Dermis microvascular lymphatic vessel endothelial cell (primary cell): ENCODE measurements around the gene MEIOB. TPM values are rescaled to one million over a fixed set of nuclear protein-coding genes. Genes with fewer than 3 reads are reported as not detected.
"Not testable (repeated sequence)": the region's sequence is repeated elsewhere in the genome, so short reads cannot be mapped to it uniquely, and the experiment has no call there.

Experiments
- DNase-seq, 2 donors: peaks; one replicate each; pipeline versions ENCODE4 v3.0.0 to v3.0.0-alpha.2; 2010; ENCODE audit warnings: low read depth in 2 of 2
- total RNA-seq: library from RNA; depleted of rRNA; stranded (reverse); fragments of >200 nt; gene quantifications from 2 replicates; pipeline ENCODE4 v1.2.1, GENCODE V29; 2014

The MEIOB gene
- total RNA-seq, 1 donor from 2014 or later: not detected

- no peak for DNase-seq
Measured at GRCh38 chr16:1815461-1815860, 56.5 kb downstream of the MEIOB start.

- peak; percentile 45 to 79 for DNase-seq
Measured at GRCh38 chr16:1812732-1813163, 59.2 kb downstream of the MEIOB start.

GRCh38 chr16:1810536-1810935 is 61.4 kb downstream of the MEIOB start:
- no peak for DNase-seq

- DNase-seq: no peak
Measured at GRCh38 chr16:1810106-1810505, 61.9 kb downstream of the MEIOB start.

- DNase-seq: no peak
Measured at GRCh38 chr16:1809281-1809801, 62.6 kb downstream of the MEIOB start.

GRCh38 chr16:1808691-1809090 is 63.3 kb downstream of the MEIOB start:
- DNase-seq: no peak

- DNase-seq: no peak
Measured at GRCh38 chr16:1807626-1808025, 64.3 kb downstream of the MEIOB start.

- DNase-seq: no peak
Measured at GRCh38 chr16:1800701-1801100, 71.3 kb downstream of the MEIOB start.

GRCh38 chr16:1799263-1799662 is 72.7 kb downstream of the MEIOB start:
- not testable (repeated sequence) for DNase-seq

- DNase-seq: no peak
Measured at GRCh38 chr16:1794908-1795666, 76.9 kb downstream of the MEIOB start.

GRCh38 chr16:1794221-1794871 is 77.6 kb downstream of the MEIOB start:
- DNase-seq: no peak

- no peak for DNase-seq
Measured at GRCh38 chr16:1793578-1794220, 78.3 kb downstream of the MEIOB start, which contains the start of gene IGFALS. Gene IGFALS (minus strand): TSS chr16:1793705. CDS start chr16:1793652, 53 bp downstream.

GRCh38 chr16:1792836-1793577 is 79.0 kb downstream of the MEIOB start:
- DNase-seq: no peak

- DNase-seq: no peak
Measured at GRCh38 chr16:1791943-1792812, 79.8 kb downstream of the MEIOB start.

- DNase-seq: no peak
Measured at GRCh38 chr16:1791256-1791942, 80.6 kb downstream of the MEIOB start.

GRCh38 chr16:1790611-1791255 is 81.2 kb downstream of the MEIOB start:
- no peak for DNase-seq

GRCh38 chr16:1790261-1790610 is 81.7 kb downstream of the MEIOB start:
- no peak for DNase-seq

GRCh38 chr16:1789643-1790045 is 82.3 kb downstream of the MEIOB start:
- DNase-seq: no peak

GRCh38 chr16:1788708-1789100 is 83.3 kb downstream of the MEIOB start:
- no peak for DNase-seq
